Activated naive CD8-positive, alpha-beta T cell treated with anti-CD3 and anti-CD28 coated beads for 36 hours (primary cell): ENCODE data around the gene SLC66A3. TPM values are rescaled to one million over a fixed set of nuclear protein-coding genes. Genes with fewer than 3 reads are reported as not detected.

ENCODE experiments used
- DNase-seq: peaks from one replicate; pipeline ENCODE4 v3.0.0; 2021
- H3K27ac Mint-ChIP-seq: one replicate; pipeline ENCODE4 v1.8.0; 2022; ENCODE audit warnings: mild to moderate bottlenecking, moderate library complexity, mixed read lengths
- H3K27me3 Mint-ChIP-seq: one replicate; pipeline ENCODE4 v1.8.0; 2022; ENCODE audit warnings: mild to moderate bottlenecking, mixed read lengths
- H3K36me3 Mint-ChIP-seq: one replicate; pipeline ENCODE4 v1.8.0; 2021; ENCODE audit warnings: mild to moderate bottlenecking, mixed read lengths
- H3K4me1 Mint-ChIP-seq: one replicate; pipeline ENCODE4 v1.8.0; 2021; ENCODE audit warnings: mixed read lengths
- H3K4me3 Mint-ChIP-seq: one replicate; pipeline ENCODE4 v1.8.0; 2022; ENCODE audit warnings: mild to moderate bottlenecking, moderate library complexity, mixed read lengths
- H3K9me3 Mint-ChIP-seq: one replicate; pipeline ENCODE4 v1.8.0; 2022; ENCODE audit warnings: mixed read lengths
- total RNA-seq, 2 experiments: library from RNA; stranded (reverse); gene quantifications; one replicate each; pipeline ENCODE4 v1.2.3, GENCODE V29; 2021

SLC66A3 gene
- total RNA-seq, 2 experiments from 2014 or later = 5.6 to 6.8 TPM

- peak overlapping the region; percentile 42 for H3K27ac Mint-ChIP-seq
- no peaks in the 10 kb centered on the region for H3K27me3 Mint-ChIP-seq
- no peaks in the 10 kb centered on the region for H3K36me3 Mint-ChIP-seq
- H3K9me3 Mint-ChIP-seq = no peaks in the 10 kb centered on the region
- H3K4me3 Mint-ChIP-seq = peak overlapping the region; percentile 71
- peak; percentile 78 for DNase-seq
- peaks cover 14% of the 10 kb centered on the region for H3K4me1 Mint-ChIP-seq
These were observed 25.4 kb upstream of the SLC66A3 start for GRCh38 chr2:11129598-11130449.

DNA sequence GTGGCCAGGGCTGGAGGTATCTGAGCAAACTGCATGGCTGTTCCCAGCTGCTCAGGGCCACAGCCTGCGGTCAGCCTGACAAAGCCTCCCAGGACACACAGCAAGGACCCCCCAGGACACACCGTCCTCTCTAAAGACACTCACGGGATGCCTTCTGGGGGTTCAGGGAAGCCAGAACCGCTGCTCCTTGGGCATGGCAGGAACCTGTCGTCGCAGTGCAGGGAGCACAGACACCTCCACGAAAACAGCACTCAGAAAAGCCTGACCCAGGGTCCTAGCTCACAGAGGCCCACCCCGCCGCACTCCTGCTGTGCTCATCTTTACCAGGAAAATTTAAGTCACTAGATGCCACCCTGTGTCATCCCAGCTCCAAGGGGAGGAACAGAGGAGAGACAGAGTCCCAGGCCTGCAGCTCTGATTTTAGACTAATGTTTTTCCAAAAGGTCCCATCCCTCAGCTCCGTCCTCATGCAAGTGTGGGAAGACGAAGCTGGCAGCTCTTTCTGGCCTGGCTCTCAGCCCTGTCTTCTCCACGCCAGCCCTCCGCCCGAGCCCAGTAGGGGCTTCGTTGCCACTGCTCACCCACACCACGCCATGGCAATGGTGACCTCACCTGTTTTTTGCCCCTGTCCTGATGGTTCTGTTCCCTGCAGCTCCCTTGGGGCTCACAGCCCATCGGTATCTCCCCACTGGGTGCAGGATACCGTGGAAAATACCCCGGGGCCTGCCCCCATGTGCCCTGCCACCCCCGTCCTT is 23.9 kb upstream of the SLC66A3 start:
- no peaks in the 10 kb centered on the region for H3K27me3 Mint-ChIP-seq
- no peak for DNase-seq
- H3K36me3 Mint-ChIP-seq = no peaks in the 10 kb centered on the region
- peaks cover 14% of the 10 kb centered on the region for H3K4me1 Mint-ChIP-seq
- no peak overlapping the region for H3K4me3 Mint-ChIP-seq
- no peaks in the 10 kb centered on the region for H3K9me3 Mint-ChIP-seq
- H3K27ac Mint-ChIP-seq = no peak overlapping the region

DNA sequence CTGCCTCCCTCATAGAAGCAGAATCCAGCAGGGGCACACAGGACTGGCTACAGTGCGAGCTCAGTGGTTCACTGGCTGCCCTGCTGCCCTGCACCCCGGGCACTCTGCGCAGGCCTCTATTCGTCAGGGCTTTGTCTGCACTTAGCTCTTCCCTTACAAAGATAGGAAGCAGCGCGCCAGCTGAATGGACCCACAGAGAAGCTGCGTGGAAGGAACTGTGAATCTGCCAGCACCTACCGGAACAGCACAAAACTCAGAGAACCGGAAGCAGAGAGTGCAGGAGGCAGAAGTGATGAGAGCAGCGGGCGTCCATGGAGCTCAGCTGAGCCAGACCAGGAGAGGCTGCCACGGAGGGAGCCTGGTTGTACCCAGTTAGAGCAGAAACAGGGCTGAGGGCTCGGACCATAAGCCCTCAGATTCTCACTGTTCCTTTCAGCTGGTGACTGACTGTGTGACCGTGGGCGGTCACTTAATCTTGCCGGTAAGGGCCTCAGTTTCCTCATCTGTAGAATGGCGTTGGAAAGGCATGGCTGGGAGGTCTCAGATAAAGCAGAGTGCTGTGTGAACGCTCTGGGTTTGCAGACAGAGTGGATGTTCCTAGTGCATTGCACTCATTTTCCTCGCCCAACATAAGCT is 23.1 kb upstream of the SLC66A3 start:
- Mint-ChIP-seq H3K27me3 (no peaks in the 10 kb centered on the region), H3K4me3 (peak overlapping the region; percentile 77), H3K27ac (no peak overlapping the region)

DNA sequence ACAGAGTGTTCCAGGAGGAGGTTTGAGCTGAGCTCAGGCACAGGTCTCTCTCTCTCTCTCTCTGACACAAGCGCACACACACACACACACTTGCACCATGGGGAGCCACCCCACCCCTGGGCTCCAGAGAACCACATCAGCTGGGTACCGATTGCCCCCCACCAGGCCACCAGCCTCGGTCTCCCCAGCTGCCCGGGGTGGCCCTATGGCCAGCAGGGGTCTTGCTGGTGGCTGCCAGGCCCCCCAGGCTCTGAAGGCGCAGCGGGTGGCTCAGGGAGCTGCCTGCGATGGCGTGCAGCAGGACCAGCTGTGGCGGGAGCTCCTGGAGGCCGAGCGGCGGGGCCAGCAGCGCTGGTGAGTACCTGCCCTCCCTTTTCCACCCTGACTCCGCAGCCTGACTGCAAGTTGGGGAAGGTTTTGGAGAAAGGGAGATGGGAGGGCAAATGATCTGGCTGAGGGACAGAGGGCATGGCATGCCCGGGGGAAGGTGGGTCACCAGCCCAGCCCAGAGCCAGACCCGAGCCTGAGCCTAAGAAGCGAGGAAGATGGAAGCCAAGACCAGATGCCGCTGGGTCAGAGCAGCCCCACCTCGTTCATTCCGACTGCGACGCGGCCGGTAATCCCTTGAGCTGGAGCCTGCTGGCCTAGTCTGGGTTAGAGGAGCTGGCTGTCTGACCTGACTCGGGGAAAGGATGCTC is 21.9 kb upstream of the SLC66A3 start:
- Mint-ChIP-seq H3K36me3 (no peaks in the 10 kb centered on the region), H3K27ac (peak overlapping the region; percentile 87), H3K9me3 (no peaks in the 10 kb centered on the region), H3K27me3 (no peaks in the 10 kb centered on the region), H3K4me1 (peaks cover 12% of the 10 kb centered on the region), H3K4me3 (peak overlapping the region; percentile 77)
- DNase-seq = no peak

More for the DNA sequence above, 23.1 kb upstream of the SLC66A3 start:
- Mint-ChIP-seq H3K4me1 (peaks cover 14% of the 10 kb centered on the region), H3K9me3 (no peaks in the 10 kb centered on the region), H3K36me3 (no peaks in the 10 kb centered on the region)
- DNase-seq = no peak

- no peak overlapping the region for H3K4me3 Mint-ChIP-seq
- no peak for DNase-seq
- no peaks in the 10 kb centered on the region for H3K9me3 Mint-ChIP-seq
- H3K27ac Mint-ChIP-seq = no peak overlapping the region
- no peaks in the 10 kb centered on the region for H3K36me3 Mint-ChIP-seq
- H3K4me1 Mint-ChIP-seq = peaks cover 12% of the 10 kb centered on the region
- no peaks in the 10 kb centered on the region for H3K27me3 Mint-ChIP-seq
These were observed 21.3 kb upstream of the SLC66A3 start for GRCh38 chr2:11133936-11134320.

DNA sequence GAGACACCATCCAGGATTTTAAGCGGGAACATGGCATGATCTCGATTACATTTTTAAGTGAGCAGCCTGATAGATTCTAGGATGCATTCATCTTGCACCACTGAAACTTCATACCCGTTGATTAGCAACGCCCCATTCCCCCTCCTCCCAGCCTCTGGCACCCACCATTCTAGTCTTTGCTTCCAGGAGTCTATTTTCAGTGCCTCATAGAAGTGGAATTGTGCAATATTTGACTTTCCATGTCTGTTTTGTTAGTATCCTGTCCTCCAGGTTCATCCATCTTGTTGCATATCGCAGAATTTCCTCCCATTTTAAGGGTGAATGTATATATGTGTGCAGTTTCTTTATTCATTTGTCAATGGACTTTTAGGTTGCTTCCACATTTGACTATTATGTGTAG is 20.9 kb upstream of the SLC66A3 start:
- H3K36me3 Mint-ChIP-seq = no peaks in the 10 kb centered on the region
- peaks cover 12% of the 10 kb centered on the region for H3K4me1 Mint-ChIP-seq
- no peaks in the 10 kb centered on the region for H3K27me3 Mint-ChIP-seq
- no peak overlapping the region for H3K27ac Mint-ChIP-seq
- no peak for DNase-seq
- H3K4me3 Mint-ChIP-seq = no peak overlapping the region
- H3K9me3 Mint-ChIP-seq = no peaks in the 10 kb centered on the region

GRCh38 chr2:11140492-11140891 is 14.8 kb upstream of the SLC66A3 start:
- Mint-ChIP-seq H3K36me3 (no peaks in the 10 kb centered on the region), H3K27ac (no peak overlapping the region), H3K4me1 (no peaks in the 10 kb centered on the region), H3K9me3 (no peaks in the 10 kb centered on the region), H3K27me3 (no peaks in the 10 kb centered on the region), H3K4me3 (no peak overlapping the region)
- no peak for DNase-seq

DNA sequence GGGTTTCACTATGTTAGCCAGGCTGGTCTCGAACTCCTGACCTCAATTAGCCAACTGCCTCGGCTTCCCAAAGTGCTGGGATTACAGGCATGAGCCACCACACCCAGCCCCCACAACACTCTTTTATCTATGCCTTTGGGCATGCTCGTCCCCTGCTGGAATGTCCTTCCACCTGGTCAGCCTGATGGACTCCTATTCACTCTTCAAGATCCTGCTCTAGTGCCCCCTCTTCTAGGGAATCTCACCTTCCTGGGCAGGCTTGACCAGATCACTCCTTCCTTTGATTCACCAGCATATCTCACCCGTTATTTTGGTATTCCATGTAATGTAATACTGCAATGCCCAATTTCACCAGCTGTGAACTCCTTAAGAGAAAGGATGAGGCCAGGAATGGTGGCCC is 13.9 kb upstream of the SLC66A3 start:
- no peaks in the 10 kb centered on the region for H3K9me3 Mint-ChIP-seq
- H3K4me1 Mint-ChIP-seq = no peaks in the 10 kb centered on the region
- no peaks in the 10 kb centered on the region for H3K36me3 Mint-ChIP-seq
- no peaks in the 10 kb centered on the region for H3K27me3 Mint-ChIP-seq
- no peak overlapping the region for H3K4me3 Mint-ChIP-seq
- H3K27ac Mint-ChIP-seq = no peak overlapping the region
- DNase-seq = no peak

DNA sequence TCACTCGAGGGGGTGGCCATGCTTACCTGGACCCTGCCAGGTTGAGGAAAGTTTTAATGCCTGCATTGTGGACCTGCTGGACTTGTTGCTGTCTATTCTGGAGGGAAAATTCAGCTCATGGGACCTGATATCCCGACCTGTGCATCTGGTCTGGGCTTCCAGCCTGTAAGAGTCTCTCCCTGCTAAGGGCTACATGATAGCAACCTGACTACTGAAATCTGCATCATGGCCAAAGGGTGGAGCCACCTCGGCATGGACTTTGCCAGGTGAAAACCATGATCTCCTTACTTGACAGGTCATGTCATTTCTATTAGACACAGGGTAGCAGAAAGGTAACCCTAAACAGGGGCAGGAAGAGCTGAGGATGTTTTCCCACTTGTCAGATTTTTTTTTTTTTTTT is 12.9 kb upstream of the SLC66A3 start:
- no peak for DNase-seq
- no peaks in the 10 kb centered on the region for H3K27me3 Mint-ChIP-seq
- no peak overlapping the region for H3K4me3 Mint-ChIP-seq
- no peaks in the 10 kb centered on the region for H3K4me1 Mint-ChIP-seq
- H3K9me3 Mint-ChIP-seq = no peaks in the 10 kb centered on the region
- no peak overlapping the region for H3K27ac Mint-ChIP-seq
- no peaks in the 10 kb centered on the region for H3K36me3 Mint-ChIP-seq

- DNase-seq = no peak
- H3K4me1 Mint-ChIP-seq = no peaks in the 10 kb centered on the region
- no peak overlapping the region for H3K4me3 Mint-ChIP-seq
- H3K36me3 Mint-ChIP-seq = no peaks in the 10 kb centered on the region
- H3K27ac Mint-ChIP-seq = no peak overlapping the region
- no peaks in the 10 kb centered on the region for H3K9me3 Mint-ChIP-seq
- no peaks in the 10 kb centered on the region for H3K27me3 Mint-ChIP-seq
These were observed 12.3 kb upstream of the SLC66A3 start for GRCh38 chr2:11142987-11143386.

- no peaks in the 10 kb centered on the region for H3K36me3 Mint-ChIP-seq
- no peaks in the 10 kb centered on the region for H3K9me3 Mint-ChIP-seq
- no peak overlapping the region for H3K4me3 Mint-ChIP-seq
- DNase-seq = no peak
- H3K27me3 Mint-ChIP-seq = no peaks in the 10 kb centered on the region
- no peak overlapping the region for H3K27ac Mint-ChIP-seq
- no peaks in the 10 kb centered on the region for H3K4me1 Mint-ChIP-seq
These were observed 11.1 kb upstream of the SLC66A3 start for GRCh38 chr2:11144077-11144737.

GRCh38 chr2:11144738-11145079 is 10.6 kb upstream of the SLC66A3 start:
- H3K27me3 Mint-ChIP-seq = no peaks in the 10 kb centered on the region
- DNase-seq = no peak
- no peaks in the 10 kb centered on the region for H3K9me3 Mint-ChIP-seq
- H3K27ac Mint-ChIP-seq = no peak overlapping the region
- H3K4me1 Mint-ChIP-seq = no peaks in the 10 kb centered on the region
- H3K4me3 Mint-ChIP-seq = no peak overlapping the region
- no peaks in the 10 kb centered on the region for H3K36me3 Mint-ChIP-seq

DNA sequence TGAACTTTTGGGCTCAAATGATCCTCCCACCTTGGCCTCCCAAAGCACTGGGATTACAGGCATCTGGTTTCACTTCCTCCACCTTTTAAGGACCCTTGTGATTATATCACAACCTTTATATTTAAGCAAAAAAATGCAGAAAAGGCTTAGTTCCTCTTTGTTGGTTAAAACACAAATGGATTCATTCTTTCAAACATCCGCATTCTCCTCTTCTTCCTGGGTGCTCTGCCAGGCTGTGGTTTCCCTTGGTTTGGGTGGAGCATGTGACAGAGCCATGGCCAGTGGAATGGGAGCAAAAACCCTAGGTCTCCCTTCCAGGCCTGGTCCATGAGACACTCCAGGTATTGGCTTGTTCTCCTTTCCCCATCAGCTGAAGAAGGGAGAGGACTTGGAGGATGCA is 9.9 kb upstream of the SLC66A3 start:
- Mint-ChIP-seq H3K27ac (no peak overlapping the region), H3K4me1 (no peaks in the 10 kb centered on the region), H3K4me3 (no peak overlapping the region), H3K36me3 (no peaks in the 10 kb centered on the region), H3K27me3 (no peaks in the 10 kb centered on the region), H3K9me3 (no peaks in the 10 kb centered on the region)
- no peak for DNase-seq

GRCh38 chr2:11146076-11146475 is 9.2 kb upstream of the SLC66A3 start:
- no peak for DNase-seq
- H3K4me1 Mint-ChIP-seq = no peaks in the 10 kb centered on the region
- H3K4me3 Mint-ChIP-seq = no peak overlapping the region
- no peaks in the 10 kb centered on the region for H3K36me3 Mint-ChIP-seq
- no peaks in the 10 kb centered on the region for H3K27me3 Mint-ChIP-seq
- H3K27ac Mint-ChIP-seq = no peak overlapping the region
- H3K9me3 Mint-ChIP-seq = no peaks in the 10 kb centered on the region
